Endothelial cell of umbilical vein (primary cell): ENCODE results near the gene GALNT14. TPM values are rescaled to one million over a fixed set of nuclear protein-coding genes. Genes with fewer than 3 reads are reported as not detected.

ENCODE experiments used
- BruUV-seq: library from RNA; stranded (reverse); fragments of 400-500 nt; replicated peaks from 2 replicates; lab custom pipeline; 2021; lab: Mats Ljungman, UMichigan
- CTCF ChIA-PET: fragments of 300-600, 350-600 bp; sonication (Branson Sonifier 250); formaldehyde crosslinking; loops from one replicate; lab custom pipeline; 2021; ENCODE audit warnings: antibody characterized with exemption, inconsistent platforms; lab: Charles Lee
- POLR2A ChIA-PET: fragments of 300-600, 350-600 bp; sonication (Branson Sonifier 250); formaldehyde crosslinking; loops from one replicate; lab custom pipeline; 2021; ENCODE audit warnings: antibody characterized with exemption, inconsistent platforms; lab: Charles Lee
- DNase-seq: peaks from one replicate; pipeline ENCODE4 v3.0.0-alpha.2; 2011; ENCODE audit warnings: low read depth, low spot score
- FAIRE-seq: peaks from 2 replicates; lab custom pipeline; 2011; peaks lifted over from hg19 to GRCh38; lab: Jason Lieb, UNC
- H2AFZ ChIP-seq: 2 replicates; pipeline ENCODE4 v1.6.0; 2012; ENCODE audit warnings: low read depth, low read length, control low read depth, inconsistent platforms
- H3K27ac ChIP-seq: 2 replicates; pipeline ENCODE4 v1.5.1; 2011; ENCODE audit warnings: low read depth, mild to moderate bottlenecking, control low read depth, low read length, moderate library complexity; ENCODE audit not compliant: insufficient read depth
- H3K27me3 ChIP-seq, 2 experiments: 2 replicates each; pipeline versions ENCODE4 v1.6.0 to v1.6.1; 2011; ENCODE audit warnings: low read length in 2 of 2, mixed read lengths in 1 of 2; ENCODE audit not compliant: control insufficient read depth in 2 of 2, insufficient read depth in 2 of 2
- H3K36me3 ChIP-seq, 2 experiments: 2 replicates in 1 of 2; 3 replicates in 1 of 2; pipeline ENCODE4 v1.5.1; 2011; ENCODE audit warnings: low read length in 2 of 2, mild to moderate bottlenecking in 1 of 2, moderate library complexity in 1 of 2; ENCODE audit not compliant: control insufficient read depth in 2 of 2, insufficient read depth in 2 of 2; ENCODE audit errors: extremely low read depth in 1 of 2
- H3K4me1 ChIP-seq: 3 replicates; pipeline ENCODE4 v1.5.1; 2011; ENCODE audit warnings: mild to moderate bottlenecking, low read length; ENCODE audit not compliant: control insufficient read depth, insufficient read depth; ENCODE audit errors: extremely low read depth
- H3K4me2 ChIP-seq: 2 replicates; pipeline ENCODE4 v1.6.1; 2011; ENCODE audit warnings: low read length, control low read depth, mixed read lengths; ENCODE audit not compliant: insufficient read depth
- H3K4me3 ChIP-seq, 3 experiments: fragments of 200-600 bp in 1 of 3; sonication (generic), shearing (Covaris generic) in 1 of 3; replicated peaks in 1 of 3; 2 replicates each; pipeline ENCODE4 v1.5.1; 2011 to 2016; ENCODE audit warnings: control low read depth in 3 of 3, low read length in 3 of 3, mild to moderate bottlenecking in 2 of 3, inconsistent platforms in 1 of 3, low read depth in 1 of 3, moderate library complexity in 1 of 3; ENCODE audit not compliant: insufficient read depth in 1 of 3
- H3K79me2 ChIP-seq: 2 replicates; pipeline ENCODE4 v1.6.0; 2012; ENCODE audit warnings: low read length, inconsistent platforms; ENCODE audit not compliant: control insufficient read depth, insufficient read depth
- H3K9ac ChIP-seq: replicated peaks from 2 replicates; pipeline ENCODE3; 2011; ENCODE audit warnings: low read length, control low read depth; ENCODE audit not compliant: insufficient read depth; ENCODE audit errors: extremely low read depth
- H3K9me1 ChIP-seq: replicated peaks from 3 replicates; pipeline ENCODE4 v1.6.0; 2011; ENCODE audit warnings: mild to moderate bottlenecking, low read length; ENCODE audit not compliant: control insufficient read depth, insufficient read depth; ENCODE audit errors: extremely low read depth
- H3K9me3 ChIP-seq: replicated peaks from 2 replicates; pipeline ENCODE4 v1.5.1; 2012; ENCODE audit warnings: low read length, inconsistent platforms; ENCODE audit not compliant: control insufficient read depth, insufficient read depth
- H4K20me1 ChIP-seq: replicated peaks from 2 replicates; pipeline ENCODE3; 2011; ENCODE audit warnings: mild to moderate bottlenecking, low read length; ENCODE audit not compliant: control insufficient read depth, insufficient read depth; ENCODE audit errors: extremely low read depth
- EZH2 ChIP-seq: IDR thresholded peaks from 2 replicates; pipeline ENCODE4 v1.6.1; 2012; ENCODE audit warnings: borderline replicate concordance, low read depth, mild to moderate bottlenecking, moderate library complexity, low read length, inconsistent platforms; ENCODE audit not compliant: severe bottlenecking
- FOS ChIP-seq: IDR thresholded peaks from 2 replicates; pipeline ENCODE4 v1.6.1; 2011; ENCODE audit warnings: mild to moderate bottlenecking, low read length, moderate library complexity, borderline replicate concordance; ENCODE audit not compliant: insufficient read depth
- GATA2 ChIP-seq: IDR thresholded peaks from 2 replicates; pipeline ENCODE4 v1.7.0; 2011; ENCODE audit warnings: low read depth, mild to moderate bottlenecking, moderate library complexity, mixed read lengths, low read length; ENCODE audit not compliant: insufficient read length, insufficient read depth
- JUN ChIP-seq: IDR thresholded peaks from 2 replicates; pipeline ENCODE4 v1.6.1; 2011; ENCODE audit warnings: borderline replicate concordance, low read depth; ENCODE audit not compliant: insufficient read length, insufficient read depth
- MAX ChIP-seq: IDR thresholded peaks from 2 replicates; pipeline ENCODE4 v1.6.1; 2011; ENCODE audit not compliant: insufficient read depth, insufficient read length
- MYC ChIP-seq: IDR thresholded peaks from one replicate; pipeline ENCODE4 v1.6.1; 2011; ENCODE audit warnings: mild to moderate bottlenecking, low read depth, low read length
- POLR2A ChIP-seq: IDR thresholded peaks from 2 replicates; pipeline ENCODE4 v1.6.1; 2012; ENCODE audit warnings: low read depth, mild to moderate bottlenecking, control low read depth, low read length
- POLR2AphosphoS5 ChIP-seq: IDR thresholded peaks from 2 replicates; pipeline ENCODE4 v1.6.1; 2012; ENCODE audit warnings: low read depth, mild to moderate bottlenecking, control low read depth, low read length, moderate library complexity; ENCODE audit not compliant: insufficient read depth
- dilution Hi-C: fragments of 300-500 bp; cut with MboI; formaldehyde crosslinking; loops from one replicate; pipeline ENCODE4 v1.15.0; 2019; ENCODE audit warnings: low sequenced_read_pairs; ENCODE audit not compliant: extremely low pct_ligation_motif_present
- intact Hi-C: fragments of 100-400 bp; cut with micrococcal nuclease; formaldehyde crosslinking; loops from one replicate; pipeline ENCODE4 v1.10.0; 2022
- polyA plus RNA-seq, 4 experiments: library from polyadenylated mRNA; depleted of rRNA in 3 of 4; stranded (reverse) in 3 of 4; unstranded in 1 of 4; fragments of >200 nt; gene quantifications; 2 replicates each; pipeline versions ENCODE4 v1.2.1 to v1.2.3, GENCODE V29; 2011 to 2012; ENCODE audit warnings: missing spikeins in 1 of 4
- total RNA-seq: library from RNA; stranded (reverse); gene quantifications from 2 replicates; pipeline ENCODE4 v1.2.3, GENCODE V29; 2021
- TF ChIP-seq, protein P1 (sequence below), 2 donors: IDR thresholded peaks; 1 replicate in 1 of 2; 2 replicates in 1 of 2; pipeline ENCODE4 v1.5.1; 2011; ENCODE audit warnings: low read length in 2 of 2, mild to moderate bottlenecking in 2 of 2, moderate library complexity in 2 of 2, control low read depth in 1 of 2, inconsistent platforms in 1 of 2, low read depth in 1 of 2; ENCODE audit not compliant: insufficient read depth in 1 of 2; ENCODE audit errors: extremely low read depth in 1 of 2

GALNT14 gene
- total and polyA plus RNA-seq, 2 donors (not counting 3 experiments of a cell fraction or from before 2014, with no cell fraction given) = 0.04 to 0.40 TPM

DNA sequence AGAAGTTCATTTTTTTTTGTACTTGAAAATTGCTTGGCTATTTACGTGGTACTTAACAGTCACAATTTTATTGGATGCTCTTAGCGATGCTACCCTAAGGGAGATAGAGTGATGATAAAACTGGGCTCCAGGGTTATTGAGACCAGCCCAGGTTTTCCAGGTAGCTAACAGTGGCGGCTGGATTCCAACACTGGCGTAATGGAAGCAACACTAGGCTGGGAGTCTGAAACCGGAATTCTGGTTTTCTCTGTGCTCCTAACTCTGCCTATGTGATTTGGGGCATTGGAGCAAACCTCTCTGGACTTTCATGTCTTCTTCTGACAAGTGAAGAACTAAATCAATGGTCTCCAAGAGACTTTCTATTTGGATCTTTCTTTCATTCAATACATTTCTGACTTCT is 9.4 kb upstream of the GALNT14 start:
- dilution Hi-C loops = no loop called here
- CTCF ChIA-PET = no interaction called here

More for the DNA sequence above, 9.4 kb upstream of the GALNT14 start:
- FAIRE-seq = no peak
- Histone ChIP-seq H3K9me3 (no peaks in the 10 kb centered on the region), H3K27me3 (no peaks in the 10 kb centered on the region), H3K36me3 (no peaks in the 10 kb centered on the region), H3K4me1 (no peaks in the 10 kb centered on the region), H4K20me1 (no peaks in the 10 kb centered on the region), H3K27ac (no peak overlapping the region), H3K9me1 (no peaks in the 10 kb centered on the region), H3K4me2 (no peak overlapping the region), H3K79me2 (no peaks in the 10 kb centered on the region), H3K4me3 (no peak overlapping the region), H2AFZ (no peak overlapping the region), H3K9ac (no peak overlapping the region)
- no peak for DNase-seq
- no peak for TF ChIP-seq GATA2
- no peak for TF ChIP-seq FOS
- TF ChIP-seq EZH2 = no peak
- no peak for TF ChIP-seq JUN
- TF ChIP-seq POLR2A = no peak
- TF ChIP-seq POLR2AphosphoS5 = no peak
- TF ChIP-seq, protein P1, sequence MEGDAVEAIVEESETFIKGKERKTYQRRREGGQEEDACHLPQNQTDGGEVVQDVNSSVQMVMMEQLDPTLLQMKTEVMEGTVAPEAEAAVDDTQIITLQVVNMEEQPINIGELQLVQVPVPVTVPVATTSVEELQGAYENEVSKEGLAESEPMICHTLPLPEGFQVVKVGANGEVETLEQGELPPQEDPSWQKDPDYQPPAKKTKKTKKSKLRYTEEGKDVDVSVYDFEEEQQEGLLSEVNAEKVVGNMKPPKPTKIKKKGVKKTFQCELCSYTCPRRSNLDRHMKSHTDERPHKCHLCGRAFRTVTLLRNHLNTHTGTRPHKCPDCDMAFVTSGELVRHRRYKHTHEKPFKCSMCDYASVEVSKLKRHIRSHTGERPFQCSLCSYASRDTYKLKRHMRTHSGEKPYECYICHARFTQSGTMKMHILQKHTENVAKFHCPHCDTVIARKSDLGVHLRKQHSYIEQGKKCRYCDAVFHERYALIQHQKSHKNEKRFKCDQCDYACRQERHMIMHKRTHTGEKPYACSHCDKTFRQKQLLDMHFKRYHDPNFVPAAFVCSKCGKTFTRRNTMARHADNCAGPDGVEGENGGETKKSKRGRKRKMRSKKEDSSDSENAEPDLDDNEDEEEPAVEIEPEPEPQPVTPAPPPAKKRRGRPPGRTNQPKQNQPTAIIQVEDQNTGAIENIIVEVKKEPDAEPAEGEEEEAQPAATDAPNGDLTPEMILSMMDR (IDR thresholded peaks at IDR 0.05; ENCODE audit: extremely low read depth in 1 of 2, insufficient read depth in 1 of 2, low read depth in 1 of 2, low read length in 2 of 2) = no peak
- no peak for TF ChIP-seq MAX
- no peak for TF ChIP-seq MYC
- no TSS peak for BruUV-seq
- intact Hi-C loops = no loop called here
- POLR2A ChIA-PET = no interaction called here
